HepG2 (cell line): ENCODE measurements around the gene PDZD8. TPM values are rescaled to one million over a fixed set of nuclear protein-coding genes. Genes with fewer than 3 reads are reported as not detected.

ENCODE experiments used
- AGO2 ChIP-seq: fragments of 200-400 bp; formaldehyde crosslinking; optimal IDR thresholded peaks from 2 replicates; pipeline ENCODE3; 2017; ENCODE audit warnings: mild to moderate bottlenecking, low read depth, low read length, moderate library complexity
- BCL3 ChIP-seq: sonication (generic); formaldehyde crosslinking; IDR thresholded peaks from 2 replicates; pipeline ENCODE4 v1.5.1; 2020; ENCODE audit warnings: mild to moderate bottlenecking, missing genetic modification reagents, moderate library complexity
- GFI1 ChIP-seq: sonication (generic); formaldehyde crosslinking; IDR thresholded peaks from 2 replicates; pipeline ENCODE4 v1.5.0; 2020; ENCODE audit warnings: missing genetic modification reagents, mild to moderate bottlenecking, borderline replicate concordance
- HNF4G ChIP-seq, 2 experiments: sonication (generic) in 1 of 2; formaldehyde crosslinking in 1 of 2; IDR thresholded peaks; 2 replicates each; pipeline versions ENCODE4 v1.4.0 to v1.6.1; 2011 to 2020; ENCODE audit warnings: borderline replicate concordance in 2 of 2, low read depth in 2 of 2, mild to moderate bottlenecking in 2 of 2, low read length in 1 of 2, missing genetic modification reagents in 1 of 2, moderate library complexity in 1 of 2
- NAIF1 ChIP-seq: sonication (generic); formaldehyde crosslinking; IDR thresholded peaks from 2 replicates; pipeline ENCODE4 v1.5.0; 2020; ENCODE audit warnings: mild to moderate bottlenecking, missing genetic modification reagents, borderline replicate concordance
- NFIB ChIP-seq: sonication (generic); formaldehyde crosslinking; IDR thresholded peaks from 2 replicates; pipeline ENCODE4 v1.9.0; 2021; ENCODE audit warnings: missing genetic modification reagents, mild to moderate bottlenecking, borderline replicate concordance
- SKI ChIP-seq: fragments of 450-650 bp; IDR thresholded peaks from one replicate; pipeline ENCODE4 v1.6.1; 2018; ENCODE audit warnings: mild to moderate bottlenecking; ENCODE audit not compliant: partially characterized antibody
- SMARCC2 ChIP-seq: fragments of 450-650 bp; IDR thresholded peaks from 2 replicates; pipeline ENCODE4 v1.6.1; 2017; ENCODE audit warnings: antibody characterized with exemption, mild to moderate bottlenecking
- STAT6 ChIP-seq: sonication (generic); formaldehyde crosslinking; IDR thresholded peaks from 2 replicates; pipeline ENCODE4 v1.4.0; 2020; ENCODE audit warnings: missing genetic modification reagents, mild to moderate bottlenecking, borderline replicate concordance
- ZBTB40 ChIP-seq, 2 experiments: fragments of 450-650 bp in 1 of 2; sonication (generic) in 1 of 2; formaldehyde crosslinking in 1 of 2; IDR thresholded peaks; 2 replicates each; pipeline versions ENCODE4 v1.6.1 to v1.8.0; 2016 to 2022; ENCODE audit warnings: antibody characterized with exemption in 1 of 2, mild to moderate bottlenecking in 1 of 2, missing genetic modification reagents in 1 of 2
- ZNF275 ChIP-seq: sonication (generic); formaldehyde crosslinking; IDR thresholded peaks from 2 replicates; pipeline ENCODE4 v1.8.0; 2022; ENCODE audit warnings: missing genetic modification reagents, mild to moderate bottlenecking, inconsistent platforms, borderline replicate concordance
- ZNF501 ChIP-seq: sonication (generic); formaldehyde crosslinking; IDR thresholded peaks from 2 replicates; pipeline ENCODE4 v1.5.1; 2020; ENCODE audit warnings: mild to moderate bottlenecking, moderate library complexity, missing genetic modification reagents
- ZNF567 ChIP-seq: sonication (generic); formaldehyde crosslinking; IDR thresholded peaks from 2 replicates; pipeline ENCODE4 v1.8.1; 2023; ENCODE audit warnings: mild to moderate bottlenecking, missing genetic modification reagents, borderline replicate concordance
- ZNF788 ChIP-seq: sonication (generic); formaldehyde crosslinking; IDR thresholded peaks from 2 replicates; pipeline ENCODE4 v1.5.0; 2020; ENCODE audit warnings: mild to moderate bottlenecking, missing genetic modification reagents, borderline replicate concordance
- polyA plus RNA-seq, 8 experiments: library from polyadenylated mRNA; depleted of rRNA in 3 of 8; stranded (reverse) in 7 of 8; unstranded in 1 of 8; fragments of >200 nt; fragmentation: Illumina TruSeq in 4 of 8; extraction: Trizol in 4 of 8; gene quantifications; 2 replicates each; pipeline versions ENCODE4 v1.2.1 to v1.2.3, GENCODE V29; 2011 to 2016; ENCODE audit warnings: low read depth in 4 of 8, missing spikeins in 1 of 8, mixed read lengths in 1 of 8; ENCODE audit not compliant: insufficient read depth in 1 of 8
- total RNA-seq, 5 experiments: library from RNA; depleted of rRNA; stranded (reverse); fragments of >200 nt; fragmentation: Illumina TruSeq; extraction: Trizol; gene quantifications; 2 replicates each; pipeline ENCODE4 v1.2.3, GENCODE V29; 2016; ENCODE audit warnings: low read depth in 1 of 5

PDZD8 gene
- total and polyA plus RNA-seq, 2 of the 13 experiments (the other 11 are each of a cell fraction or from before 2014, with no cell fraction given), result 11.2 to 32.0 TPM

- TF ChIP-seq ZNF788 (CRISPR knock-in tag) (no peak), GFI1 (no peak), SKI (peak; percentile 38), STAT6 (CRISPR knock-in tag) (no peak), ZBTB40 (IDR thresholded peaks at IDR 0.05) (no peak), ZBTB40 (CRISPR knock-in tag; IDR thresholded peaks at IDR 0.05) (no peak), NFIB (CRISPR knock-in tag) (no peak), ZNF501 (no peak), SMARCC2 (no peak), ZNF567 (CRISPR knock-in tag) (no peak), NAIF1 (CRISPR knock-in tag) (no peak), AGO2 (no peak), HNF4G (IDR thresholded peaks at IDR 0.05; ENCODE audit: borderline replicate concordance, low read depth, low read length) (peak; percentile 8; the same call in 1 of the 2 replicates), HNF4G (CRISPR knock-in tag; IDR thresholded peaks at IDR 0.05; ENCODE audit: borderline replicate concordance, low read depth) (no peak), BCL3 (CRISPR knock-in tag) (no peak), ZNF275 (CRISPR knock-in tag) (no peak)
These were observed 7.6 kb upstream of the PDZD8 start (continued) for GRCh38 chr10:117382861-117383260.
